Natural killer cell (primary cell): ENCODE data around the gene PDE11A. TPM values are rescaled to one million over a fixed set of nuclear protein-coding genes. Genes with fewer than 3 reads are reported as not detected.

Source experiments
- ATAC-seq, 3 donors: fragments of 150-1000 bp in 2 of 3; fragments of 200-7000 bp in 1 of 3; cut with Tn5 transposase; 1 replicate in 1 of 3; 2 replicates in 2 of 3; pipeline ENCODE4 v1.10.0; 2021; ENCODE audit warnings: mild to moderate bottlenecking in 2 of 3, moderate library complexity in 2 of 3
- DNase-seq, 2 donors: peaks; one replicate each; pipeline versions ENCODE4 v3.0.0 to v3.0.0-alpha.2; 2013 to 2021; ENCODE audit warnings: mixed read lengths in 1 of 2
- H3K27ac ChIP-seq: one replicate; pipeline ENCODE4 v1.5.1; 2013; ENCODE audit warnings: mild to moderate bottlenecking, low read length
- H3K27me3 ChIP-seq: one replicate; pipeline ENCODE4 v1.6.1; 2013; ENCODE audit warnings: low read length; ENCODE audit not compliant: control insufficient read depth, insufficient read depth
- H3K36me3 ChIP-seq: one replicate; pipeline ENCODE4 v1.6.1; 2013; ENCODE audit warnings: low read length; ENCODE audit not compliant: control insufficient read depth, insufficient read depth
- H3K4me1 ChIP-seq: one replicate; pipeline ENCODE4 v1.6.1; 2013; ENCODE audit warnings: low read length; ENCODE audit not compliant: control insufficient read depth, insufficient read depth
- H3K4me3 ChIP-seq: one replicate; pipeline ENCODE4 v1.5.1; 2013; ENCODE audit warnings: low read length
- H3K9me3 ChIP-seq: one replicate; pipeline ENCODE4 v1.6.1; 2013; ENCODE audit warnings: low read length; ENCODE audit not compliant: control insufficient read depth, insufficient read depth
- H3K27ac Mint-ChIP-seq, 2 donors: one replicate each; pipeline ENCODE4 v1.8.0; 2022; ENCODE audit warnings: mild to moderate bottlenecking in 2 of 2, mixed read lengths in 2 of 2, moderate library complexity in 1 of 2
- H3K27me3 Mint-ChIP-seq, 2 donors: one replicate each; pipeline ENCODE4 v1.8.0; 2022; ENCODE audit warnings: low read depth in 2 of 2, mixed read lengths in 2 of 2
- H3K36me3 Mint-ChIP-seq: one replicate; pipeline ENCODE4 v1.8.0; 2022; ENCODE audit warnings: mixed read lengths
- H3K4me1 Mint-ChIP-seq, 2 donors: one replicate each; pipeline ENCODE4 v1.8.0; 2022; ENCODE audit warnings: mixed read lengths in 2 of 2
- H3K4me3 Mint-ChIP-seq: one replicate; pipeline ENCODE4 v1.8.0; 2022; ENCODE audit warnings: mild to moderate bottlenecking, moderate library complexity, mixed read lengths
- H3K9me3 Mint-ChIP-seq, 2 donors: one replicate each; pipeline ENCODE4 v1.8.0; 2022; ENCODE audit warnings: mixed read lengths in 2 of 2
- CTCF ChIP-seq: fragments of 200-600 bp; IDR thresholded peaks from one replicate; pipeline ENCODE4 v1.8.0; 2022; ENCODE audit warnings: antibody characterized with exemption
- WGBS: methylation state at CpG from one replicate; pipeline ENCODE4 v1.1.7; 2013; ENCODE audit warnings: missing lambda C conversion rate; ENCODE audit not compliant: insufficient coverage; 5-methylcytosine and 5-hydroxymethylcytosine counted together
- intact Hi-C: fragments of 100-400 bp; cut with micrococcal nuclease; formaldehyde crosslinking; loops from one replicate; pipeline ENCODE4 v1.14.2; 2022
- total RNA-seq, 4 donors: library from RNA; stranded (reverse); fragments of 120-200 nt in 1 of 4; gene quantifications; one replicate each; pipeline versions ENCODE4 v1.2.3 to v1.2.4, GENCODE V29; 2013 to 2022

PDE11A gene
- total RNA-seq, 3 donors from 2014 or later (not counting 1 experiment from before 2014, with no cell fraction given): not detected

- intact Hi-C loops: no loop called here
- no peak for ATAC-seq
- TF ChIP-seq CTCF: no peak
These were observed 182.6 kb downstream of the PDE11A start for GRCh38 chr2:177889818-177890460.

GRCh38 chr2:177888581-177888980, 184.0 kb downstream of the PDE11A start:
- TF ChIP-seq CTCF: no peak

More at GRCh38 chr2:177889818-177890460, 182.6 kb downstream of the PDE11A start:
- Mint-ChIP-seq H3K27me3 (peaks cover 0 to 16% of the 10 kb centered on the region in 2 donors), H3K4me3 (no peak overlapping the region), H3K36me3 (no peaks in the 10 kb centered on the region), H3K27ac (no peak overlapping the region), H3K9me3 (no peaks in the 10 kb centered on the region), H3K4me1 (no peaks in the 10 kb centered on the region)
- WGBS: 95% methylated on average over 1 of the region's 1 CpG
- Histone ChIP-seq H3K4me3 (no peak overlapping the region), H3K27ac (no peak overlapping the region), H3K4me1 (no peaks in the 10 kb centered on the region), H3K9me3 (no peaks in the 10 kb centered on the region), H3K27me3 (no peaks in the 10 kb centered on the region), H3K36me3 (no peaks in the 10 kb centered on the region)
- no peak for DNase-seq

GRCh38 chr2:177887722-177888121, 184.9 kb downstream of the PDE11A start:
- Mint-ChIP-seq H3K4me3 (no peak overlapping the region), H3K27me3 (peaks cover 3 to 11% of the 10 kb centered on the region in 2 donors), H3K36me3 (no peaks in the 10 kb centered on the region), H3K4me1 (no peaks in the 10 kb centered on the region), H3K27ac (no peak overlapping the region), H3K9me3 (no peaks in the 10 kb centered on the region)
- H3K9me3 ChIP-seq: no peaks in the 10 kb centered on the region
- no peak overlapping the region for H3K27ac ChIP-seq
- no peaks in the 10 kb centered on the region for H3K27me3 ChIP-seq
- TF ChIP-seq CTCF: no peak
- WGBS: 88% methylated on average over 2 of the region's 3 CpGs
- intact Hi-C loops: no loop called here
- ATAC-seq (no peak), DNase-seq (no peak)
- H3K36me3 ChIP-seq: no peaks in the 10 kb centered on the region
- no peak overlapping the region for H3K4me3 ChIP-seq
- no peaks in the 10 kb centered on the region for H3K4me1 ChIP-seq

More at GRCh38 chr2:177888581-177888980, 184.0 kb downstream of the PDE11A start:
- Mint-ChIP-seq H3K4me1 (no peaks in the 10 kb centered on the region), H3K9me3 (no peaks in the 10 kb centered on the region), H3K27me3 (peaks cover 3 to 16% of the 10 kb centered on the region in 2 donors), H3K27ac (no peak overlapping the region), H3K36me3 (no peaks in the 10 kb centered on the region), H3K4me3 (no peak overlapping the region)
- intact Hi-C loops: no loop called here
- no peaks in the 10 kb centered on the region for H3K27me3 ChIP-seq
- ATAC-seq (no peak), DNase-seq (no peak)
- H3K4me3 ChIP-seq: no peak overlapping the region
- no peaks in the 10 kb centered on the region for H3K4me1 ChIP-seq
- no peaks in the 10 kb centered on the region for H3K9me3 ChIP-seq
- WGBS: 96% methylated on average over 2 of the region's 2 CpGs
- no peaks in the 10 kb centered on the region for H3K36me3 ChIP-seq
- no peak overlapping the region for H3K27ac ChIP-seq

GRCh38 chr2:177886824-177887223, 185.8 kb downstream of the PDE11A start:
- Histone ChIP-seq H3K27me3 (no peaks in the 10 kb centered on the region), H3K9me3 (no peaks in the 10 kb centered on the region), H3K36me3 (no peaks in the 10 kb centered on the region), H3K27ac (no peak overlapping the region), H3K4me3 (no peak overlapping the region), H3K4me1 (no peaks in the 10 kb centered on the region)
- no peaks in the 10 kb centered on the region for H3K4me1 Mint-ChIP-seq
- no peaks in the 10 kb centered on the region for H3K9me3 Mint-ChIP-seq
- DNase-seq (no peak), ATAC-seq (no peak)
- no peak for TF ChIP-seq CTCF
- intact Hi-C loops: no loop called here
- H3K27ac Mint-ChIP-seq: no peak overlapping the region
- no peaks in the 10 kb centered on the region for H3K36me3 Mint-ChIP-seq
- 79% methylated on average over 1 of the region's 1 CpG for WGBS
- peaks cover 3 to 9% of the 10 kb centered on the region in 2 donors for H3K27me3 Mint-ChIP-seq
- no peak overlapping the region for H3K4me3 Mint-ChIP-seq
